GM13976 (cell line): ENCODE results near the gene FAM210B.

ENCODE experiments used
- DNase-seq: peaks from one replicate; pipeline ENCODE4 v3.0.0; 2012; ENCODE audit warnings: low spot score
- in situ Hi-C: fragments of 300-500 bp; cut with MboI; formaldehyde crosslinking; loops from one replicate; pipeline ENCODE4 v1.12.0; 2022; ENCODE audit warnings: low sequenced_read_pairs, mixed read lengths, inconsistent platforms; ENCODE audit not compliant: unreplicated experiment
- TF ChIP-seq, protein P1 (sequence below): IDR thresholded peaks from 2 replicates; pipeline ENCODE4 v1.5.1; 2012; ENCODE audit warnings: borderline replicate concordance, mild to moderate bottlenecking; ENCODE audit not compliant: insufficient read depth; ENCODE audit errors: extremely low read depth, missing control alignments, control extremely low read depth

The FAM210B gene

DNA sequence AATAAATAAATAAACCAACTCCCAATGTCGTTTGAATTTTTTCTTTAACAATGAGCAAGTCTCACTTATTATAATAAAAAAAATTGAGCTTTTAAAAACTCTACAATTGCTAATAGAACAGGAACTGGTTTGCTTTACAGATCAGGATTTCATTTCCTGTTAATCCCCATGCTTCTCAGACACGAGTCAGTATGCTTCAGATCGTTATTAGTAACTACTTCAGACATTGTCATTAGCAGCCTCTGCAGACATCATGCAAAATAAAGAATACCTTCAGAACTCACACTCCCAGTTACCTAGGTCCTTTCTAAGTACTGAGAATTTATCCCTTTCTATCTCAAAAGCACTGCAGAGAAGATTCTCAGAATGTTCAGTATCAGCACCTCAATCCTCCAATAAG is 10.0 kb upstream of the FAM210B start:
- no peak for DNase-seq
- in situ Hi-C loops = loop anchor here (25.0 kb wide), 1 partner anchor 1686 kb away; no protein-coding TSS in a partner anchor
- TF ChIP-seq, protein P1, sequence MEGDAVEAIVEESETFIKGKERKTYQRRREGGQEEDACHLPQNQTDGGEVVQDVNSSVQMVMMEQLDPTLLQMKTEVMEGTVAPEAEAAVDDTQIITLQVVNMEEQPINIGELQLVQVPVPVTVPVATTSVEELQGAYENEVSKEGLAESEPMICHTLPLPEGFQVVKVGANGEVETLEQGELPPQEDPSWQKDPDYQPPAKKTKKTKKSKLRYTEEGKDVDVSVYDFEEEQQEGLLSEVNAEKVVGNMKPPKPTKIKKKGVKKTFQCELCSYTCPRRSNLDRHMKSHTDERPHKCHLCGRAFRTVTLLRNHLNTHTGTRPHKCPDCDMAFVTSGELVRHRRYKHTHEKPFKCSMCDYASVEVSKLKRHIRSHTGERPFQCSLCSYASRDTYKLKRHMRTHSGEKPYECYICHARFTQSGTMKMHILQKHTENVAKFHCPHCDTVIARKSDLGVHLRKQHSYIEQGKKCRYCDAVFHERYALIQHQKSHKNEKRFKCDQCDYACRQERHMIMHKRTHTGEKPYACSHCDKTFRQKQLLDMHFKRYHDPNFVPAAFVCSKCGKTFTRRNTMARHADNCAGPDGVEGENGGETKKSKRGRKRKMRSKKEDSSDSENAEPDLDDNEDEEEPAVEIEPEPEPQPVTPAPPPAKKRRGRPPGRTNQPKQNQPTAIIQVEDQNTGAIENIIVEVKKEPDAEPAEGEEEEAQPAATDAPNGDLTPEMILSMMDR = no peak

DNA sequence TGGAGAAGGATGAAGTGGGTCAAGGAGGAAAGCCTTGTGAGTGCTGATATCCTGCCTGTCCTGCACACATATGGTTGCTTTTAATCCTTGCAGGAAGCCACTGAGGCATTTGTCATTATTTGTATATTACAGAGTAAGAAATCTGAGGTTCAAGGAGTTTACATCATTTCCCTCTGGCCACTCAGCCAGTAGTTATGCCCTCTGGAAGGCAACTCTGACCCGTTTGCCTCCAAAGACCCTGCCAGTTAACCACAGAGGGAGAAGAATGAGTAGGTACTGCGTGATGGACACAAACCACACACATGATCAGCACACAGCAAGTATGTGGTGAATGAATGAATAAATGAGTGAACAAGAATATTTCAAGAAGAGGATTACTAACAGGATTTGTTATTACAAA is 7.9 kb upstream of the FAM210B start:
- TF ChIP-seq, protein P1 = no peak
- DNase-seq = no peak
- in situ Hi-C loops = no loop called here

DNA sequence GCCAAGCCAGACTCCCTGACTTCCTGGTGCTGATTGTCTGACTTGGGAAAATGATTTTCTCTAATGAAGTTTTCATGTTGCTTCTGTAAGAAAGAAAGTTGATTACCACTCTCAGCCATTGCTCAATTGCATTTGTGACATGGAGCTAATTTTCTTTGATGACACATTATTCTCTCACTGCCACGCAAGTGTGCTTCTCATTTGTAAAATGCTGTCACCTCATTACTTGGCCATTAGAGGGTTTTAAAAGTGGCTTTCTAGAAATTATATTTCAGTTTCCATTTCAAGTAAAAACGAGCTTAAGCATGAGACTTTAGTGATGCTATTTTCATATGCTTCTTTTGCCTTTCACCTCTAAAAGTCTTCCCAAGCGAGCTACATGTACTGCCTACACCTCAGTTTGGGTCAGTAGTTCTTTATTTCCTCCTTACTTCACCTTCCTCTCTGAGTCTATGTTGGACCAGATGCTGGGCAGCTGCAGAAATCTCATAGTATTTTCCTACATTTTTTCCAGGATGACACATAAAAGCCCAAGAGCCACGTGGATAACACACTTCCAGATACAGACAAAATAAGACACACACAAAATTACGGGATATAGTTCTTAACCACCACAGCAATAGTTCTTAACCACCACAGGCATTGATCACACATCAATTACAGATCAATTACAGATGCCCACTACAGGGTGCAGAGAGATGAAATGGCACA is 6.3 kb upstream of the FAM210B start:
- TF ChIP-seq, protein P1 = no peak
- in situ Hi-C loops = no loop called here
- no peak for DNase-seq

DNA sequence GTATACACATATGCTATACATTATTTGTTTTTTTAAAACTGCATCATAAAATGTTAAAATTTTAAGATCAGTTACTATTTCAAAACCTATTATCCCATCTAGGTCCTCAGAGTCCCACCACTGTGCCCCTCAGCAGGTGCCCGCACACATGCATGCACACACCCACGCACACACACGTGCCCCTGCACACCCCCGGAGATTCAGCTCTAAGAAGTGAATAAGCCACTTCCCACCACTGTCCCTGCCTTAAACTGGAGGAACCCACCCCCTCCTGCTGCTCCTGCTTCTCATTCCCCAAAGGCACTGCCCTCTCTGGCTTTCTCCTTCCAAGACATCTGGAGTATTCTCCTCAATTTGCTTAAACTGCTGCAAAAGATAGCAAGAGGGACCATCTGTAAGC is 5.4 kb upstream of the FAM210B start:
- TF ChIP-seq, protein P1 = no peak
- in situ Hi-C loops = no loop called here
- no peak for DNase-seq

DNA sequence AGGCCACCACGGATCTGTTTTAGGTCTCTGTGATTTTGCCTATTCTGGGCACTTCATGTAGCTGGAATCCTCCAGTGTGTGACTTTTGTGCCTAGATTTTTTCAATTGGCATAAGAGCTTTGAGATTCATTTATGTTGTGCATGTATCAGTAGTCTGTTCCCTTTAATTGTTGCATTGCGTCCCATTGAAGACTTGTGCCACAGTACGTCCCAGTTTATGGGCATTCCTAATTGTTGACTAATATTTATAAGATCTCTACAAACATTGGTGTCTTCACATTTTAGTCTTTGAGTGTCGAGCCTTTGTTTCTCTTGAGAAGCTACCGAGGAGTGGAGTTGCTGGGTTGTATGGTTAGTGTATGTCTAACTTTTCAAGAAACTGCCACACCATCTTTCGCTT is 704 bp upstream of the FAM210B start:
- no peak for DNase-seq
- in situ Hi-C loops = no loop called here
- TF ChIP-seq, protein P1 = no peak

DNA sequence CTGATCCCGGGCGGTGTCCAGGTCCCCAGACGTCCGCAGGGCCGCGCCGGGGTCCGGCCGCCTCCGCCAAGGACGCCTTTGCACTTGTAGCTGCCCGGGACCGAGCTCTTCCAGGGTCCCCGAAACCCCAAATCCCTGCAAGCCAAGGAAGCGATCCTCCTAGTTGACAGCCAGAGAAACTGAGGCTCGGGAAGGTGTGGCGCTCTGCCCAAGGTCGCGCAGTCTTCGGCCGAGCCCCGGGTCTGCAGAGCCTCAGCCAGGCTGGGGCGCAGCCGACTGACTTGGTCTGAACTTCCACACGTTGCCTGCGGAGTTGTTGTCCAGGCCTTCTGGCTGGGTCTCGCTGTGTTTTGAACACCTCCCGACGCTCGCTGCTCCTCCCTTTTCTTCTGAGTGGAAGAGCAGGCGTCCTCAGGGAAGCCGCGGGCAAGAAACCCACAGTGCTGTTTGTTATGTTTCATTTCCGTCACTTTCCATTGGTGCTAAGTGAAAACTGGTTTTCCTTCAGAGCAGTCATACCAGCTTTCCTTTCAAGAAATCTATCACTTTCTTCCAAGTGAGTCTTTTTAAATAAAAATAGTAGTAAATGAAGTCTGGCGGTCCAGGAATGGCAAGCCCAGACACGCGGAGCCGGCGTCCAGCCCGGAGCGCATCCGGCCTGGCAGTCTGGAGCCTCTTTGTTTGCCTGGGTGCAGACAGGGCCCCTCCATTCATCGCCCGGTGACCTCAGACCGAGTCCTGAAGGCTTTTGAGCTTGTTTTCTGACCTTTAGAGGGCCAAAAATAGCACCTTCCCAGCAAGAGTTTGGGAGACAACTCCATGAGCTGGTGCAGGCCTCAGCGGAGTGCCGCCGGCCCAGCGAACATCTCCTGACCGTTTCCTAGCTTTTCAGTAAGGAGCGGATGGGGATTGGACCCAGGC is 698 bp downstream of the FAM210B start:
- in situ Hi-C loops = no loop called here
- peak; percentile 47 for DNase-seq
- TF ChIP-seq, protein P1 = no peak
